ENCODE measurements around the gene ESAM.
"Not testable (repeated sequence)": the region's sequence is repeated elsewhere in the genome, so short reads cannot be mapped to it uniquely, and the experiment has no call there.

Gene ESAM

DNA sequence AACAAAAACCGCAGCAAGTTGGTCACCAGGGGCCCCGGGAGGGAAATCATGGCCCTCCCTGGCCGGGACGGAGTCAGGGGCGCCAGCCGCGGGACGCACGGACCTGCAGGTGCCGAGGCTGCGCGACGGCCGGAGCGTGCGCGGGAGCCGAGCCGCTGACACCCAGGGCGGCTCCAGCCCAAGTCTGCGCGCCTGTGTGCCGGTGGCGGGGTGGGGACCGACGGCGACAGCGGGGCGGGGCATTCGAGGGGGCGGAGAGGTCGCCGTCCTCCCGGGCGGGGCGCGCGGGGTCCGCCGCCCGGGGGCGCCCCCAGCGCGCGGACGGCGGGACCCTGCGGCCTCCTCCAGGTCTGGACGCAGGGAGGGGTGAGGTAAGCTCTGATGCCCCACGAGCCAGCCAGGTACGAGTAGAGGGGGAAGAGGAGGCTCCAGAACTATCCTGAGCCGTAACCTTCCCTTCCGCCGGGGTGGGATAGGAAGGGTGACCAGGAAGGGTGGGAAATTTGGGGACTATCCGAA is at the start of gene ESAM:
Gene ESAM (minus strand): TSS at position 186 of the 519 bp plus-strand sequence. CDS start 136 bp downstream, at position 50.
- peak; percentile 68 to 74 for DNase-seq

DNA sequence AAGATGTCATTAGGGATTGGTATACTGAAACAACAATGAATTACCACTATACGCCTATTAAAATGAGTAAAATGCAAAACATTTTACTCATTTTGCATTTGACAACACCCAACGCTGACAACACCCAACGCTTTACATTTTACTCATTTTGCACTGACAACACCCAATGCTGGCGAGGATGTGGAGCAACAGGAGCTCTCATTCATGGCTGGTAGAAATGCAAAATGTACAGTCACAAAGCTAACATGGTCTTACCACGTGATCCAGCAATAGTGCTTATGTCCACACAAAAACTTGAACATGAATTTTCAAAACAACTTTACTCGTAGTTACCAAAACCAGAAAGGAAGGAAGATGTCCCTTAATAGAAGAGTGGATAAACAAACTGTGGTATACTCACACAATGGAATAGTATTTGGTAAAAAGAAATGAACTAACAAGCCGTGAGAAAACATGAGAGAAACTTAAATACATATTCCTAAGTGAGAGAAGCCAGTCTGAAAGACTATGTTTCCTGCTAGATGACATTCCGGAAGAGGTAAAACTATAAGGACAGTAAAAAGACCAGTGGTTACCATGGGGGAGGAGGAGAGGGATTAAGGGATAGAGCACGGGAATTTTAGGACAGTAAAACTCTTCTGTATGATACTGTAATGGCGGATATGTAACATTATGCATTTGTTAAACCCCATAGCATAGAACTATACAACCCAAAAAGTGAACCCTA is 49.5 kb upstream of the ESAM start:
- no peak for DNase-seq

DNA sequence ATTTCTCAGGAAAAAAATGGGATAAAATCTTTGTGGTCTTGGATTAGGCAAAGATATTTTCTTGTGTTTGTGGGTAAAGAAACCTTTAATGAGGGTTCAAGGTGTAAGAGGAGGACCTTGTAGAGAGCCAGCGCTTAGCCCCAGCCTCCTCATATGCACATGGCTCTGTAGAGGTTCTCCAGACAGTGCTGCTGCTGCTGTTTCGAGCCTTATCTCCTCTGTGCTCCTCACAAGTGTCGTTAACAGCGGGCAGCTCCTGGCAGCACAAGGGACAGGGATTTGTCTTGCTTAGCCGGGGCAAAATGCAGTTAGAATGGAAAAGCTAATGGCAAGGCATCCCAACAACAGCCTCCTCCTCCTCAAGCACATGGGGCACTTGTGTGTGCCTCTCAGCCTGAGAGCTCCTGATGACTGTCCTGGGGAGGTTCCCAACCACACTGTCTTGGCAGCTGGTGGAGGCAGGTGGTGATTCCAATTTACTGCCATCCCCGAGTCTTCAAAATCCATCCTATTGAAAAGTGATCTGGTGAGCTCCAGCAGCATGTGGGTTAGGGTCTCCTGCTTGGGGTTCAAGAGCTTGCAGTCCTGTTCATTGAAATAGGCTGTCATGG is 45.7 kb upstream of the ESAM start:
- DNase-seq: no peak

DNA sequence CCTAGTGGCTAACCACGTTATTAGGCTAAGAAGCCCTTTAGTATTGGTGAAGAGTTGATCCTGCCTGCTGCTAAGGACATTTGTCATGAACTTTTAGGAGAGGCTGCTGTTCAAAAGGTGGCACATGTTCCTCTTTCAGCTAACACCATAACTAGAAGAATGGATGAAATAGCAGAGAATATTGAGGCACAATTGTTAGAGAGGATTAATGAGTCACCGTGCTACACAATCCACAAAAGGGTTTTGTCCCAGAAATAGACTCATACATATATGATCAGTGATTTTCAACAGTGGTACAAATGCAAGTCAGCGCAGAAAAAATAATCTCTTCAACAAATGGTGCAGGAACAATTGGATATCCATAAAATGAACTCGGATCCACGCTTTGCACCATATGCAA is 45.1 kb upstream of the ESAM start:
- no peak for DNase-seq

GRCh38 chr11:124804884-124805283 is 42.8 kb upstream of the ESAM start:
- DNase-seq: no peak

DNA sequence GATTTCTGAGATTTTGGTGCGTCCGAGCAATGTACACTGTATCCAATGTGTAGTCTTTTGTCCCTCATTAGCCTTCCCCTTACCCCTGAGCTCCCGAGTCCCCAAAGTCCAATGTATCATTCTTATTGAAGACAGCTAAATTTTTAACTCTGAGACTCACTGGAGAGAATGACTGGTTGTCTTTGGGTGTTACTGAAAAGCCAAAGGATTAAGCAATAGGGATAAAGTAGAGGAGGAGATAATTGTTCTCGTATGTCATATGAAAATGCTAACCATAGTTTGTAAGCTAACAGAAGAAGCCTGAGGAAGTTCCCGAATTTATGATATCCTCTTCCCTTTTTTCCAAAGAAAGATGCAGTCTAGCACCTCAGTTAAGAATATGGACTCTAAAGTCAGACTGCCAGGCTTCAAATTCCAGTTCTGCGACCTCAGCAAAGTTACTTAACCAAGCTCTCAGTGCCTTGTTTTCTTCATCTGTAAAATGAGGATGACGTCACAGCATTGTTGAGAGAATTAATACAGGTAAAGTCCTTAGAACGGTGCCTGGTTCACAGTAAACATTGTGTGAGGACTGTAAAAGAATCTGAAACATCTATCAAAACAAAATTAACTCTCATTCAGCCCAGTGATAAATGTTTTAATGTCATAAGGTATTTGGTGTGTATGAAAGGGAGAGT is 39.7 kb upstream of the ESAM start:
- no peak for DNase-seq

GRCh38 chr11:124801014-124801413 is 38.9 kb upstream of the ESAM start:
- no peak for DNase-seq

- DNase-seq: peak; percentile 80 to 84
These were observed 38.3 kb upstream of the ESAM start, which contains the start of gene MSANTD2 for GRCh38 chr11:124800226-124800929. TSS of gene MSANTD2 (minus strand) at chr11:124800406. CDS start at chr11:124800380, 26 bp downstream.

GRCh38 chr11:124799348-124800225 is 37.5 kb upstream of the ESAM start:
- peak; percentile 38 to 56 for DNase-seq

GRCh38 chr11:124798991-124799347 is 36.9 kb upstream of the ESAM start:
- peak in 1 of 2 experiments; percentile 15 for DNase-seq

DNA sequence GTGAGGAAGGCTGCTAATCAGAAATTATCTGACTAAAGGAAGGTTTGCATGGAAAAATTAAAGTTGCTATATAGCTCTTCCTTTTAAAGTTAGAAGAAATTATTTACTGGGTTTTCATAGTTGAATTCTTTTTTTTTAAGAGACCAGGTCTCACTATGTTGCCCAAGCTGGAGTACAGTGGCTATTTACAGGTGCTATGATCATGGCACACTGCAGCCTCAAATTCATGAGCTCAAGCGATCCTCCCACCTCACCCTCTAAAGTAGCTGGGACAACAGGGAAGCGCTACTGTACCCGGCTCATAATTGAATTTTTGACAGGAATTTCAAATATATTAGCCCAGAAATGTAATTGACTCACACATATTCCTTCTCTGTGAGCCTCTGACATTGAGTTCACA is 34.2 kb upstream of the ESAM start:
- DNase-seq: no peak

- DNase-seq: peak in 1 of 2 experiments; percentile 18
These were observed 31.6 kb upstream of the ESAM start for GRCh38 chr11:124793466-124794278.

DNA sequence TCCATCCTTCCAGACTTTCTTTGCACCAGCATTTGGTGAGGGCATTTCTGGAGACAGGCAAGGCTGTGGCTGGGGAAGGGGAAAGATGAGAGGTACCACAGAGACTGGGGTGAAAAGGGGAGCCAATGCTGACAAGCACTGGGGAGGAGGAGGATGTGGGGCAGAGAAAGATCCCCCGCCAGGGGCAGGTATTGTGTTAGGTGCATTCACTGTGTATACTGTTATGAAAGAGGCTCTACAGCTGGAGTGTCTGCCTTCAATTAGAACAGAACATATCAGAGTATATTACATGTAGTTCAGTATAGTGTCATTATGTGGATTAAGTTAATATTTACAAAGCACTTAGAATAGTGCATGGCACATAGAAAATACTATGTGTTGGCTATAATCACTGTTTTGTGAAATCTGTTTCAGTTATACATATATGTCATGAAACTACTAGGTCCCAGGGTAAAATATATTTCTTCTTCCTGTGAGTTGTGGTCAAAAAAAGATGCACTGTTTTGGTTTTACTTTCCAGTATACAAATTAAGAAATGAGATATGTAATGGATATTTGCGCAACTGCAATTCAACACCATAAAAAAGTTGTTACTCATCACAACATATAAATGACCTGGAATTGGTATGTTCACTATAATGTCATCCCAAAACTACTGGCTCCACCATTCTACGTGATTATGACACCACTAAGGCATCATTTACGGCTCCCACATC is 29.7 kb upstream of the ESAM start:
- no peak for DNase-seq

GRCh38 chr11:124788521-124788920 is 26.4 kb upstream of the ESAM start:
- no peak for DNase-seq

GRCh38 chr11:124784051-124784450 is 22.0 kb upstream of the ESAM start:
- no peak for DNase-seq

- DNase-seq: no peak
These were observed 20.9 kb upstream of the ESAM start for GRCh38 chr11:124783002-124783401.

GRCh38 chr11:124779568-124779967 is 17.5 kb upstream of the ESAM start:
- no peak for DNase-seq

DNA sequence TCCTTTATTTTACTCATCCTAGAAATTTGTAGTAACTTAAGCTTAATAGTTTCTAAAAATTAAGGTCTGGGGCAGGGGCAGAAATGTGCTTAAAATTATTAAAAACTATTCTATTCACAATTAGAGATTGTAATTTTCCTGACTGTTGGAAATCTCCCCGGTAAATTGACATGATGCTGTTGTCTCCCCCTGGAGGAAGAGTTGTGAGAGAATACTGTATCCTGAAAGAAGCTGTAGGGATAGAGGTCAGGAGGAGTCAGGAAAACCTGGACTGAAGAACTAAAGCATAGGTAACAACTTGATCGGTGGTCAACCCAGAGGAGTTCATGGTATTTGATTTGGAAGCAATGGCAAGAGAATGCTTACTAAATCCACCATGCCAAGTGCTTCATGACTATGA is 16.2 kb upstream of the ESAM start:
- no peak for DNase-seq

DNA sequence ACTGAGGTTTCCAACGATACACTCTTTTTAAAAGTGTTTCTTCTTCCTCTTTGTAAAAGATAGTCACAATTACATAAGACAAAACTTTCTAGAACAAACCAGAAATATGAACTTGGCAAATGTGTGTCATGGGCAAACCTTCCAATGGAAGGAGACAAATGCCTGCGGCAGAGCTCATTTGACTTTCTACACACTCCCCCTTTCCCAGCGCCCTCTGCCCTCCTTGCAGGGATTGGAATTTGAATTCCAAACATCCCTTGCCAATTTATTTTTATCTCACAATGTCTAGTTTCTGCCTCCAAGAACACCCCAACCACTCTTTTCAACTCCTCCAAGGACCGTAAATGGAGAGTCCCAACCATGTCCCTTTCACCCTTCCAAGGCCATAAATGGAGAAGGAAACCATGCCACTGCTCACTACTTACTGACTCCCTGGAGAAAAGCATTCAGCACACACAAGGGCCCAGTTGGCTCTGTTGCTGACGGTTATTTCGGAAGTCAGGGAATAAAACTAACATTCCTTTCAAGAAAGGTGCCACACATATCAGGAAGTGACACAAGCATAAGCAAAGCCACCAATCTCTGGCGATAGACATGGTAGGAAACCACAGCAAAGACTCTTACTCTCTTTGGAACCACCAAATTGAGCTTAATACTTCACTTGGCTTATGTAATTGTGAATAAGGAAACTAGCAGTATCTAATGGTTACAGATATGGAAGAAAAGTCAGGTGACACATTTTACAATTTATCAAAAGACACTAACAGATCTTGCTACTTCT is 15.0 kb upstream of the ESAM start:
- DNase-seq: no peak

DNA sequence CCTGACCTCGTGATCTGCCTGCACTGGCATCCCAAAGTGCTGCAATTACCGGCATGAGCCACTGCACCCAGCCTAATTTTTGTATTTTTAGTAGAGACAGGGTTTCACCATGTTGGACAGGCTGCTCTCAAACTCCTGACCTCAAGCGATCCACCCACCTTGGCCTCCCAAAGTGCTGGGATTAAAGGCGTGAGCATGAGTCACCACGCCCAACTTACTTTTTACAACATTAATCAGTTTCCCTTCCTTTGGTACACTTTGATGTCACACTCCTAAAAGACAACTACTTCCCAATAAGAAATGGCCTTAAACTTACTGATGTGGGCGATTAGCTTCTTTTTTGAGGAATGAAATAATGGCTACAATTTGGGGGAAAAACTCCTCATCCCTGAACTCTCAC is 8.9 kb upstream of the ESAM start:
- not testable (repeated sequence) for DNase-seq
